Right atrium auricular region (tissue), 2 donors: Measurements from ENCODE around the gene PIGU. TPM values are rescaled to one million over a fixed set of nuclear protein-coding genes. Genes with fewer than 3 reads are reported as not detected.

Experiments used
- DNase-seq: peaks from one replicate; pipeline ENCODE4 v3.0.0-alpha.2; 2019; ENCODE audit warnings: low spot score
- H3K27ac ChIP-seq, 2 donors: fragments of 200-600 bp; sonication (generic); 1 replicate in 1 of 2; 2 replicates in 1 of 2; pipeline ENCODE4 v1.5.1; 2016 to 2019
- H3K27me3 ChIP-seq, 2 donors: fragments of 200-600 bp; sonication (generic); one replicate each; pipeline versions ENCODE4 v1.5.1 to v1.6.0; 2017 to 2019
- H3K36me3 ChIP-seq: fragments of 200-600 bp; sonication (generic); one replicate; pipeline ENCODE4 v1.5.1; 2016
- H3K4me1 ChIP-seq, 2 donors: fragments of 200-600 bp; sonication (generic); one replicate each; pipeline versions ENCODE4 v1.5.1 to v1.6.0; 2017 to 2019
- H3K4me3 ChIP-seq, 2 donors: fragments of 200-600 bp; sonication (generic); 1 replicate in 1 of 2; 2 replicates in 1 of 2; pipeline ENCODE4 v1.5.1; 2017 to 2019; ENCODE audit warnings: mild to moderate bottlenecking in 1 of 2, moderate library complexity in 1 of 2
- H3K9me3 ChIP-seq, 2 donors: fragments of 200-600 bp; sonication (generic); one replicate each; pipeline ENCODE4 v1.5.1; 2019
- total RNA-seq, 2 donors: library from RNA; depleted of rRNA; stranded (reverse); fragments of >200 nt; gene quantifications; one replicate each; pipeline ENCODE4 v1.1.0, GENCODE V29; 2016
- TF ChIP-seq, protein P1 (sequence below), 2 donors: fragments of 200-600 bp; sonication (generic); IDR thresholded peaks; one replicate each; pipeline ENCODE4 v1.5.1; 2019; ENCODE audit warnings: antibody characterized with exemption in 2 of 2

The PIGU gene
- total RNA-seq, 2 donors from 2014 or later = 16.6 to 17.7 TPM

DNA sequence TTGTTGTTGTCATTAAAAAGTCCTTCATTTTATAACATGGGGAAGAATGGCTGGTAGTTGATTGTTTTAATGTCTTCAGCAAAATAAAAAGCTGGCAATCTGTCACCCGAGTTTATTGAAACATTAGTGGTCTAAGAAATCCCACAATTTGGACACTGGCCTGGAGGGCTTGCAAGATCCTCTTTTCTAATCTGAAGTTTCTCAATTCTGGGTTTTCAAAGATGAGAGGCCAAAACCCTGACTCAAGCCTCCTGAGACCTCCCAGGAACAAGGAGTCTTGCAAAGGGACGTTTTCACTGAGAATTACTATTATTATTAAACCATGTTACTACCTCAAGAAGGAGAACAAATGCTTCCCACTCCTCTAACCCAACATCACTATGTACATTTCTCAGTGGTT lies 98.9 kb downstream of the PIGU start:
- Histone ChIP-seq H3K4me3 (no peak overlapping the region), H3K4me1 (peaks cover 0 to 32% of the 10 kb centered on the region in 2 donors), H3K27ac (peak overlapping the region; percentile 68 to 75), H3K27me3 (no peaks in the 10 kb centered on the region), H3K9me3 (no peaks in the 10 kb centered on the region), H3K36me3 (peaks cover 9% of the 10 kb centered on the region)
- no peak for DNase-seq
- TF ChIP-seq, protein P1, sequence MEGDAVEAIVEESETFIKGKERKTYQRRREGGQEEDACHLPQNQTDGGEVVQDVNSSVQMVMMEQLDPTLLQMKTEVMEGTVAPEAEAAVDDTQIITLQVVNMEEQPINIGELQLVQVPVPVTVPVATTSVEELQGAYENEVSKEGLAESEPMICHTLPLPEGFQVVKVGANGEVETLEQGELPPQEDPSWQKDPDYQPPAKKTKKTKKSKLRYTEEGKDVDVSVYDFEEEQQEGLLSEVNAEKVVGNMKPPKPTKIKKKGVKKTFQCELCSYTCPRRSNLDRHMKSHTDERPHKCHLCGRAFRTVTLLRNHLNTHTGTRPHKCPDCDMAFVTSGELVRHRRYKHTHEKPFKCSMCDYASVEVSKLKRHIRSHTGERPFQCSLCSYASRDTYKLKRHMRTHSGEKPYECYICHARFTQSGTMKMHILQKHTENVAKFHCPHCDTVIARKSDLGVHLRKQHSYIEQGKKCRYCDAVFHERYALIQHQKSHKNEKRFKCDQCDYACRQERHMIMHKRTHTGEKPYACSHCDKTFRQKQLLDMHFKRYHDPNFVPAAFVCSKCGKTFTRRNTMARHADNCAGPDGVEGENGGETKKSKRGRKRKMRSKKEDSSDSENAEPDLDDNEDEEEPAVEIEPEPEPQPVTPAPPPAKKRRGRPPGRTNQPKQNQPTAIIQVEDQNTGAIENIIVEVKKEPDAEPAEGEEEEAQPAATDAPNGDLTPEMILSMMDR (IDR thresholded peaks at IDR 0.05) = no peak

DNA sequence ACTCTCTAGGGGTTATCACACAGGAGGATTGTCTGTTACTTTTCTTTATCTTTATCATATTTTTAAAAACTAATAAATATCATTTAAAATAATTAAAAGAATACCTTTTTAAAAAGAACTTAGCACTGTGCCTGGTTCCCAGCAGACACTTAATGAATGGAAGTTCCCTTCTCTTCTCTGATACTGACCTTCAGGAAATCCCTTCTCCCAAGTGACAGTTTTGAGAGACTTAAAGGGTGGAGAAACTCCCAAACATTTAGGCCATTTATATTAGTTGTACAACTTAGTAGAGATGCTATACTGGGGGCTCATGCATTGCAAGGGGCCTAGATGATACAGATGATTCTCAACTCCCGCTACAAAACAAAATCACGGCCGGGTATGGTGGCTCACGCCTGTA lies 99.8 kb downstream of the PIGU start:
- Histone ChIP-seq H3K4me3 (no peak overlapping the region), H3K27ac (no peak overlapping the region), H3K9me3 (no peaks in the 10 kb centered on the region), H3K36me3 (peaks cover 17% of the 10 kb centered on the region), H3K27me3 (no peaks in the 10 kb centered on the region), H3K4me1 (peaks cover 0 to 29% of the 10 kb centered on the region in 2 donors)
- TF ChIP-seq, protein P1 (IDR thresholded peaks at IDR 0.05) = no peak
- DNase-seq = no peak

DNA sequence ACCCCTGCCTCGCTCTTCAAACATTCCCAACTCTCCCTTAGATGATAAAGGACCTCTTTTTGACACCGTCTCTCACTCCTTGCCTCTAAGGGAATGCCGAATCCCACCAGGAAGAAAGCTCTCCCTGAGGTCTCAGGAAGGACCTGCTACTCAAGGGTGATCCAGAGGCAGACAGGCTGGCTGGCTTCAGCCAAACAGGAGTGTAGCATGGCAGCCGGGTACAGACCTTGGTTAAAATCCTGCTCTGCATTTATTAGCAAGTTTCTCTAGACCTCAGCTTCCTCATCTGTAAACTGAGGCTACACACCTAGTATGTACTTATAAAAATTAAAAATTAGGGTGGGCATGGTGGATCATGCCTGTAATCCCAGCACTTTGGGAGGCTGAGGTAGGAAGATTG lies 101.1 kb downstream of the PIGU start:
- peaks cover 27% of the 10 kb centered on the region for H3K36me3 ChIP-seq
- no peaks in the 10 kb centered on the region for H3K27me3 ChIP-seq
- H3K27ac ChIP-seq = no peak overlapping the region
- TF ChIP-seq, protein P1 (IDR thresholded peaks at IDR 0.05) = no peak
- DNase-seq = no peak
- no peak overlapping the region for H3K4me3 ChIP-seq
- peaks cover 0 to 18% of the 10 kb centered on the region in 2 donors for H3K4me1 ChIP-seq
- no peaks in the 10 kb centered on the region for H3K9me3 ChIP-seq

DNA sequence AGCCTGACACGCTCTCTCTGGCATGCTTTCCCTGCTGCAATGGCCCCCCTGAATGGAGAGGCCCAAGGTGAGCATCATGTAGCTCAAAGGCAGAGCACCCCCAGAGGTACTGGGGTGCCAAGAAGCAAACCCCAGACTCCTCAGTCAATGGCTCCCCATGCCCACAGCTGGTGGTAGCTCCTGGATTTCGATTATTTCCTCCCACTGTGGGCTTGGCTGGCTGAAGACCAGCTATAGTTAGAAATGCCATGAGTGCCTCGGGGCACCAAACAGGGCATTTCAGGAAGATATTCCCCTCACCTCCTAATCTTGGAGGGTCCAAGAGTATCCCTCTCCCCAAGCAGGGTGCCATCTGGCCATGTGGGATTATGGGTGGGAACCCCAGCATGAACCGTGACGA lies 101.6 kb downstream of the PIGU start:
- DNase-seq = no peak
- TF ChIP-seq, protein P1 (IDR thresholded peaks at IDR 0.05) = no peak
- peaks cover 27% of the 10 kb centered on the region for H3K36me3 ChIP-seq

DNA sequence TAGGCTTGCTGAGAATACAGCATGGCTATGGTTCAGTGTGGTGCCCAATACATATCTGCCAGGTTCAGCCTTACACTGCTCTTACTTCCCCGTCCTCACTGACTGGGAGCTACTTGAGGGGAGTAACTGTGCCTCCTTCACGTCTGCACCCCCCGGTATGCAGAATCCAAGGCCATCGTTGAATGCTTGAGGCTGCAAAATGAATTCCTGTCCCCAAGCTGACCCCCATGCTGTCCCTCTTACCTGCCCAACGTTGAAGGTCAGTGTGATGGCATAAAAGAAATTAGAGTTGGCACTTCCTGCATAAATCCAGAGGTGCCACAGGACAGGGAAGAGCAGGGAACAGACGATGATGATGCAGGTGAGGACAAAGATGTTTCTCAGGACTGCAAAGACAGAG lies 102.0 kb downstream of the PIGU start:
- Histone ChIP-seq H3K4me1 (peaks cover 0 to 18% of the 10 kb centered on the region in 2 donors), H3K27me3 (no peaks in the 10 kb centered on the region), H3K9me3 (no peaks in the 10 kb centered on the region), H3K36me3 (peaks cover 27% of the 10 kb centered on the region), H3K27ac (no peak overlapping the region), H3K4me3 (no peak overlapping the region)
- no peak for DNase-seq
- TF ChIP-seq, protein P1 (IDR thresholded peaks at IDR 0.05) = no peak

More for the DNA sequence above, 101.6 kb downstream of the PIGU start:
- Histone ChIP-seq H3K9me3 (no peaks in the 10 kb centered on the region), H3K4me3 (no peak overlapping the region), H3K27ac (no peak overlapping the region), H3K4me1 (peaks cover 0 to 18% of the 10 kb centered on the region in 2 donors), H3K27me3 (no peaks in the 10 kb centered on the region)

DNA sequence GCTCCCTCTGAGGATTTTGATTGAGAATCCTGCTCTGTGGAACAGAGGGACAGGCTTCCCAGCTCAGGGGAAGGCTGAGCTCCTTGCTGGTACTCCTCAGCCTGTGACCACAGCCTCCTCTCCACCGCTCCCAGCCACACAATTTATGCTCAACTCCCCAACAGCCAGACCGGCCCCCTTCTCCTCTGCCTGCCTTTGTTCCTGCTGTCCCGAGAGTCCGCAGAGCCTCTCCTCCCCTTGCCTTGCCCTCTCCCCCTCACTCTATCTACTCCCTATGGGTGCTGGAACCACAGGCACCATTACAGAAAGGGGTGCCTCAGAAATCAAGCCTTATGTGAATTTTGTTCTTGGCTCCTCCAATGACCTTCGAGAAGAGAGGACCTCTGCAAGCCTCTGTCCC lies 102.5 kb downstream of the PIGU start:
- DNase-seq = no peak
- Histone ChIP-seq H3K36me3 (peaks cover 27% of the 10 kb centered on the region), H3K27ac (no peak overlapping the region), H3K4me3 (no peak overlapping the region), H3K27me3 (no peaks in the 10 kb centered on the region), H3K4me1 (peaks cover 0 to 15% of the 10 kb centered on the region in 2 donors), H3K9me3 (no peaks in the 10 kb centered on the region)
- TF ChIP-seq, protein P1 (IDR thresholded peaks at IDR 0.05) = no peak
